Transverse colon (tissue), 4 donors: Measurements from ENCODE around the gene KRT74. TPM values are rescaled to one million over a fixed set of nuclear protein-coding genes. Genes with fewer than 3 reads are reported as not detected.

Source experiments
- DNase-seq: peaks from one replicate; pipeline ENCODE4 v3.0.0-alpha.2; 2019
- H3K27ac ChIP-seq, 4 donors: fragments of 200-600 bp; sonication (generic); 2 replicates each; pipeline ENCODE4 v1.5.1; 2016 to 2018; ENCODE audit warnings: inconsistent platforms in 4 of 4
- H3K27me3 ChIP-seq: fragments of 200-600 bp; sonication (generic); 2 replicates; pipeline ENCODE4 v1.5.1; 2017; ENCODE audit warnings: inconsistent platforms
- H3K36me3 ChIP-seq, 4 donors: fragments of 200-600 bp; sonication (generic); 2 replicates each; pipeline ENCODE4 v1.5.1; 2017 to 2019; ENCODE audit warnings: inconsistent platforms in 4 of 4
- H3K4me1 ChIP-seq, 4 donors: fragments of 200-600 bp; sonication (generic); 2 replicates each; pipeline ENCODE4 v1.5.1; 2017 to 2020; ENCODE audit warnings: inconsistent platforms in 4 of 4
- H3K4me3 ChIP-seq, 4 donors: fragments of 200-600 bp; sonication (generic); 1 replicate in 1 of 4; 2 replicates in 3 of 4; pipeline versions ENCODE4 v1.5.1 to v1.6.1; 2017 to 2019; ENCODE audit warnings: inconsistent platforms in 4 of 4
- H3K9me3 ChIP-seq, 2 donors: fragments of 200-600 bp; sonication (generic); 2 replicates each; pipeline ENCODE4 v1.5.1; 2017 to 2019; ENCODE audit warnings: inconsistent platforms in 2 of 2
- CTCF ChIP-seq, 5 experiments: fragments of 200-600 bp in 3 of 5; fragments of 450-650 bp in 2 of 5; sonication (generic) in 3 of 5; IDR thresholded peaks; 1 replicate in 2 of 5; 2 replicates in 3 of 5; pipeline ENCODE4 v1.5.1; 2016 to 2017; ENCODE audit warnings: antibody characterized with exemption in 5 of 5, inconsistent platforms in 3 of 5, mild to moderate bottlenecking in 2 of 5, moderate library complexity in 1 of 5
- EP300 ChIP-seq: sonication (generic); formaldehyde crosslinking; IDR thresholded peaks from one replicate; pipeline ENCODE4 v1.6.1; 2017; ENCODE audit warnings: antibody characterized with exemption, low read depth
- POLR2A ChIP-seq: fragments of 450-650 bp; IDR thresholded peaks from one replicate; pipeline ENCODE4 v1.6.1; 2016; ENCODE audit warnings: antibody characterized with exemption, mild to moderate bottlenecking, moderate library complexity
- POLR2AphosphoS5 ChIP-seq, 3 donors: sonication (generic); formaldehyde crosslinking; IDR thresholded peaks; one replicate each; pipeline ENCODE4 v1.6.1; 2016; ENCODE audit warnings: antibody characterized with exemption in 3 of 3
- WGBS, 2 donors: methylation state at CpG; one replicate each; pipeline ENCODE4 v1.1.5; 2018; ENCODE audit warnings: low coverage in 1 of 2; 5-methylcytosine and 5-hydroxymethylcytosine counted together
- in situ Hi-C, 4 donors: fragments of 200-750 bp; cut with MboI; loops; one replicate each; pipeline versions ENCODE4 v1.15.0 to v1.15.1; 2017; ENCODE audit warnings: low sequenced_read_pairs in 3 of 4, low pct_ligation_motif_present in 1 of 4, low pct_unique_long_range_greater_than_20kb in 1 of 4
- intact Hi-C: fragments of 100-400 bp; cut with DNase I; formaldehyde crosslinking; loops from one replicate; pipeline ENCODE4 v1.15.1; 2023; ENCODE audit warnings: low total_unique reads
- total RNA-seq, 4 donors: library from RNA; depleted of rRNA; stranded (reverse); fragments of >200 nt; gene quantifications; one replicate each; pipeline ENCODE4 v1.1.0, GENCODE V29; 2016

KRT74 gene
- total RNA-seq, 4 donors from 2014 or later, result not detected

GRCh38 chr12:52617403-52617785 is 43.8 kb upstream of the KRT74 start:
- intact Hi-C loops, result no loop called here
- WGBS, 2 donors, result 87% methylated on average over 6 of the region's 7 CpGs; no CpG with 5 or more reads in 1 of the 2 donors
- Histone ChIP-seq H3K4me3 (no peak overlapping the region), H3K27ac (no peak overlapping the region), H3K9me3 (no peaks in the 10 kb centered on the region), H3K4me1 (no peaks in the 10 kb centered on the region), H3K27me3 (no peaks in the 10 kb centered on the region), H3K36me3 (no peaks in the 10 kb centered on the region)
- DNase-seq, result no peak
- in situ Hi-C loops, result no loop called here
- TF ChIP-seq EP300 (no peak), CTCF (IDR thresholded peaks at IDR 0.05) (no peak), POLR2A (no peak), POLR2AphosphoS5 (IDR thresholded peaks at IDR 0.05) (no peak)

GRCh38 chr12:52616680-52617402 is 43.2 kb upstream of the KRT74 start:
- no peak overlapping the region for H3K4me3 ChIP-seq
- no peaks in the 10 kb centered on the region for H3K27me3 ChIP-seq
- H3K27ac ChIP-seq, result no peak overlapping the region
- TF ChIP-seq POLR2AphosphoS5 (IDR thresholded peaks at IDR 0.05), result no peak
- TF ChIP-seq EP300, result no peak
- TF ChIP-seq CTCF (IDR thresholded peaks at IDR 0.05), result no peak
- no peak for TF ChIP-seq POLR2A
- no peak for DNase-seq
- intact Hi-C loops, result no loop called here
- H3K4me1 ChIP-seq, result no peaks in the 10 kb centered on the region
- H3K9me3 ChIP-seq, result no peaks in the 10 kb centered on the region
- no peaks in the 10 kb centered on the region for H3K36me3 ChIP-seq
- in situ Hi-C loops, result no loop called here
- WGBS, 2 donors, result 62 to 73% methylated on average over 3 to 10 of the region's 10 CpGs

GRCh38 chr12:52615912-52616311 is 42.3 kb upstream of the KRT74 start:
- TF ChIP-seq POLR2AphosphoS5 (IDR thresholded peaks at IDR 0.05) (no peak), POLR2A (no peak), EP300 (no peak)

GRCh38 chr12:52615208-52615868 is 41.7 kb upstream of the KRT74 start:
- intact Hi-C loops, result no loop called here
- no peak overlapping the region for H3K27ac ChIP-seq
- no peaks in the 10 kb centered on the region for H3K9me3 ChIP-seq
- no peaks in the 10 kb centered on the region for H3K36me3 ChIP-seq
- in situ Hi-C loops, result no loop called here
- H3K4me1 ChIP-seq, result no peaks in the 10 kb centered on the region
- no peak for DNase-seq
- 51 to 58% methylated on average over 2 to 6 of the region's 6 CpGs for WGBS, 2 donors
- H3K4me3 ChIP-seq, result no peak overlapping the region
- no peak for TF ChIP-seq EP300
- no peak for TF ChIP-seq POLR2A
- TF ChIP-seq CTCF (IDR thresholded peaks at IDR 0.05), result no peak
- TF ChIP-seq POLR2AphosphoS5 (IDR thresholded peaks at IDR 0.05), result no peak
- H3K27me3 ChIP-seq, result peaks cover 9% of the 10 kb centered on the region

More at GRCh38 chr12:52615912-52616311, 42.3 kb upstream of the KRT74 start:
- 80% methylated on average over 9 of the region's 9 CpGs; no CpG with 5 or more reads in 1 of the 2 donors for WGBS, 2 donors
- Histone ChIP-seq H3K27ac (no peak overlapping the region), H3K4me1 (no peaks in the 10 kb centered on the region), H3K9me3 (no peaks in the 10 kb centered on the region), H3K27me3 (peaks cover 4% of the 10 kb centered on the region), H3K4me3 (no peak overlapping the region), H3K36me3 (no peaks in the 10 kb centered on the region)
- intact Hi-C loops, result no loop called here
- in situ Hi-C loops, result no loop called here
- no peak for DNase-seq
